Kidney (tissue), 14 donors: ENCODE results near the gene SFR1. TPM values are rescaled to one million over a fixed set of nuclear protein-coding genes. Genes with fewer than 3 reads are reported as not detected.

Experiments used
- DNase-seq, 5 donors: peaks; one replicate each; pipeline ENCODE4 v3.0.0-alpha.2; 2013 to 2020
- FAIRE-seq: peaks from 2 replicates; lab custom pipeline; 2012; peaks lifted over from hg19 to GRCh38; lab: Jason Lieb, UNC
- H3K27ac ChIP-seq, 2 donors: one replicate each; pipeline ENCODE4 v1.7.0; 2013; ENCODE audit warnings: low read depth in 2 of 2, low read length in 2 of 2, inconsistent platforms in 1 of 2
- H3K27me3 ChIP-seq: one replicate; pipeline ENCODE4 v1.7.1; 2013; ENCODE audit warnings: low read length, inconsistent platforms; ENCODE audit not compliant: control insufficient read depth, insufficient read depth
- H3K36me3 ChIP-seq, 3 donors: one replicate each; pipeline versions ENCODE4 v1.7.0 to v1.7.1; 2013; ENCODE audit warnings: low read length in 3 of 3, control low read depth in 1 of 3, inconsistent platforms in 1 of 3; ENCODE audit not compliant: insufficient read depth in 3 of 3, control insufficient read depth in 2 of 3
- H3K4me1 ChIP-seq, 3 donors: one replicate each; pipeline versions ENCODE4 v1.7.0 to v1.7.1; 2013; ENCODE audit warnings: low read length in 3 of 3, inconsistent platforms in 1 of 3, low read depth in 1 of 3; ENCODE audit not compliant: control insufficient read depth in 2 of 3, insufficient read depth in 2 of 3
- H3K4me3 ChIP-seq, 3 donors: one replicate each; pipeline versions ENCODE4 v1.7.0 to v1.8.1; 2013; ENCODE audit warnings: low read length in 3 of 3, control low read depth in 1 of 3, inconsistent platforms in 1 of 3
- H3K9ac ChIP-seq, 3 donors: one replicate each; pipeline versions ENCODE4 v1.7.0 to v1.7.1; 2013; ENCODE audit warnings: low read length in 3 of 3, control low read depth in 1 of 3, inconsistent platforms in 1 of 3
- H3K9me3 ChIP-seq, 3 donors: one replicate each; pipeline versions ENCODE4 v1.7.0 to v1.7.1; 2013; ENCODE audit warnings: low read length in 3 of 3, control low read depth in 1 of 3, inconsistent platforms in 1 of 3; ENCODE audit not compliant: control insufficient read depth in 2 of 3, insufficient read depth in 1 of 3
- CTCF ChIP-seq: IDR thresholded peaks from 3 replicates; pipeline ENCODE4 v1.5.1; 2012; ENCODE audit warnings: mild to moderate bottlenecking, moderate library complexity, borderline replicate concordance; ENCODE audit not compliant: insufficient read depth; ENCODE audit errors: extremely low read depth
- intact Hi-C: fragments of 100-400 bp; cut with DNase I; formaldehyde crosslinking; loops from one replicate; pipeline ENCODE4 v1.11.1; 2022
- polyA plus RNA-seq: library from polyadenylated mRNA; stranded (reverse); fragments of 350-450 nt; fragmentation: Illumina TruSeq; extraction: RNeasy Lipid Tissue Mini Kit (QIAGEN cat#74804); gene quantifications from one replicate; pipeline ENCODE4 v1.2.3, GENCODE V29; 2014; ENCODE audit warnings: low read depth, low replicate concordance; ENCODE audit not compliant: insufficient read depth
- total RNA-seq: library from RNA; stranded (reverse); fragmentation: NEBNext Ultra II Directional; extraction: Animal tissue kit (Norgen Biotek cat#: 25700); gene quantifications from one replicate; pipeline ENCODE4 v1.2.1, GENCODE V29; 2021
- donor health status: control.
- donor health status: control.
- donor health status: control.
- donor health status: control.
- donor health status: control.
- donor health status: DM: yes; HTN: yes; CAD: no.
- donor health status: Normal renal cell carcinoma (clear cell type).

The SFR1 gene
- total and polyA plus RNA-seq, 2 donors from 2014 or later, result 7.3 to 9.3 TPM

GRCh38 chr10:104146882-104147281, 24.9 kb downstream of the SFR1 start:
- DNase-seq (no peak), FAIRE-seq (no peak)
- Histone ChIP-seq H3K9ac (no peak overlapping the region), H3K4me1 (no peaks in the 10 kb centered on the region), H3K36me3 (no peaks in the 10 kb centered on the region), H3K4me3 (no peak overlapping the region), H3K9me3 (no peaks in the 10 kb centered on the region), H3K27ac (no peak overlapping the region), H3K27me3 (no peaks in the 10 kb centered on the region)
- intact Hi-C loops, result no loop called here
- no peak for TF ChIP-seq CTCF

GRCh38 chr10:104150139-104150538, 28.2 kb downstream of the SFR1 start:
- H3K9me3 ChIP-seq, result no peaks in the 10 kb centered on the region
- TF ChIP-seq CTCF, result no peak
- no peak overlapping the region for H3K27ac ChIP-seq
- H3K4me1 ChIP-seq, result no peaks in the 10 kb centered on the region
- DNase-seq, result no peak
- no peak overlapping the region for H3K4me3 ChIP-seq
- intact Hi-C loops, result no loop called here
- no peak overlapping the region for H3K9ac ChIP-seq
- no peaks in the 10 kb centered on the region for H3K36me3 ChIP-seq
- H3K27me3 ChIP-seq, result no peaks in the 10 kb centered on the region
- no peak for FAIRE-seq

GRCh38 chr10:104151737-104152136, 29.8 kb downstream of the SFR1 start:
- H3K4me1 ChIP-seq, result no peaks in the 10 kb centered on the region
- no peak overlapping the region for H3K4me3 ChIP-seq
- FAIRE-seq (no peak), DNase-seq (no peak)
- no peak overlapping the region for H3K27ac ChIP-seq
- intact Hi-C loops, result no loop called here
- no peak overlapping the region for H3K9ac ChIP-seq
- TF ChIP-seq CTCF, result no peak
- no peaks in the 10 kb centered on the region for H3K36me3 ChIP-seq
- H3K9me3 ChIP-seq, result no peaks in the 10 kb centered on the region
- H3K27me3 ChIP-seq, result no peaks in the 10 kb centered on the region

GRCh38 chr10:104155591-104155990, 33.6 kb downstream of the SFR1 start:
- H3K4me3 ChIP-seq, result no peak overlapping the region
- no peaks in the 10 kb centered on the region for H3K4me1 ChIP-seq
- DNase-seq, result no peak
- FAIRE-seq, result no peak
- H3K9ac ChIP-seq, result no peak overlapping the region
- no peaks in the 10 kb centered on the region for H3K27me3 ChIP-seq
- no peaks in the 10 kb centered on the region for H3K36me3 ChIP-seq
- H3K9me3 ChIP-seq, result no peaks in the 10 kb centered on the region
- H3K27ac ChIP-seq, result no peak overlapping the region
- TF ChIP-seq CTCF, result no peak
- intact Hi-C loops, result no loop called here
